H4 (cell line): Measurements from ENCODE around the gene CNPY1. TPM values are rescaled to one million over a fixed set of nuclear protein-coding genes. Genes with fewer than 3 reads are reported as not detected.
"Not testable (repeated sequence)": the region's sequence is repeated elsewhere in the genome, so short reads cannot be mapped to it uniquely, and the experiment has no call there.

ENCODE experiments used
- DNase-seq: peaks from one replicate; pipeline ENCODE4 v3.0.0-alpha.2; 2015; ENCODE audit warnings: low spot score
- total RNA-seq: library from RNA; depleted of rRNA; stranded (reverse); fragments of >200 nt; shearing (Covaris generic); gene quantifications from 2 replicates; pipeline ENCODE4 v1.2.3, GENCODE V29; 2014

The CNPY1 gene
- total RNA-seq, 1 experiment from 2014 or later: 0.08 TPM

DNA sequence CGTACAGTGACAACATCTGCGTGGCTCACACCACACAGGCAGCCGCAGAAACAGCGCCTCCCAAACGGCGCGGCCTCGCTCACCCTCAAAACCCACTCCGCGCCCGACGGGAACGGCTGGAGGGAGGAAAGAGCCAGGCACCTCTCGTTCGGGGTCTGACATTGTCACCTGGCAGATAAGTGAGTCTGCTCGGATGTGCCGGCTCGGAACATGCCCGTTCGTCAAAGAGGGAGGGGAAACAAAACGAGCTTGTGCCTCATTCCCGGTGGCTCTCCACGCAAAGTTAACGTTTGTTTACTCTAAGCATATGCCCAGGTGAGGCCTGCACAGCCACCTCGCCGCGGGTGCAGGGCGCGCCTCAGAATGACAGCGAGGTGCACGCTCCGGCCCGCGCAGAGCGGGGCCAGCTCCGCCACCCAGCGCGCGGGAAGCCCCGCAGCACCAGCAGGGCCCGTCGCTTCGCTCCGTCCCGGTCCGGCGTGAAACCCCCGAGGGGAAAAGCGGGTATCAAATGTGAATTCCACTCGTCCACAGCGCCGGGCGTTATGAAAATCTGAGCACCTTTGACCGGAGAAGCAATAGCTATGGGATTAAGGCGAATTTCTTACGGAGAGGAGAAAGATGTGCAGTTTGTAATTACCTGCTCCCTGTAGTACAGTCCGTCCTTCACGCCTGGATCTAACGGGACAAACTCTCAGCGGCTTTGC lies 13.1 kb downstream of the CNPY1 start:
- no peak for DNase-seq

DNA sequence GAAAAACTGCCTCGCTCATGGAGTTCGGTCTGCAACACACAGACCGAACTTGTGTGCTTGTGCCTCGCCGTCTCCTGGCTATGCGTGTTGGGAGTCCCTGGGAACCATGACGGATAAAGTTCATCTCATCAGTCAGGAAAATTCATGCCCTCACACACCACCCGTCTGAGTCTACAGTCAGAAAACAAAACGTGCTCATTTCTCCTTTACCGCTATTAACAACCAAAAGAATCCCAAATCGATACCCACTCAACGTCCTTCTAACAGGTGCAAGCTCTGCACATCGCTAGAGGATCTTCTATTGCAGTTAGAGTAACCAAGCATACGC lies 13.6 kb downstream of the CNPY1 start:
- DNase-seq: no peak

DNA sequence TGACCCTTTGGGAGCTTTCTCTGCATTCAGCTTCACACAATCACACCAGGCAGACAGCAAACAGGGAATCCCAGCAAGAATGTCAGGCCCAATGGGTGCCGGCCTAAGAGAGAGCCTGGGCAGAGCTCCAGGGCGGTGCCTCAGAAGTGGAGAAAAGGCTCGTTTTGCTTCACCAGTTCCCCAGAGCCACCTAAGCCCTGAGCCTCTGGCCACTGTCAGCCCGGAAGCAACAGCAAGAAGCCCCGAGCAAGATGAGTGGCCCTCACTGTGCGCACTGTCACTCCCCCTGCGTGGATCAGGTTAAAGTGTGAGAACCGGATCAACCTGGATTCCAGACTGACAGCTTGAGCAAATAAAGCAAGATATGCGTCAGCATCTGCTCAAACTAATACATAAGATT lies 14.7 kb downstream of the CNPY1 start:
- no peak for DNase-seq

DNA sequence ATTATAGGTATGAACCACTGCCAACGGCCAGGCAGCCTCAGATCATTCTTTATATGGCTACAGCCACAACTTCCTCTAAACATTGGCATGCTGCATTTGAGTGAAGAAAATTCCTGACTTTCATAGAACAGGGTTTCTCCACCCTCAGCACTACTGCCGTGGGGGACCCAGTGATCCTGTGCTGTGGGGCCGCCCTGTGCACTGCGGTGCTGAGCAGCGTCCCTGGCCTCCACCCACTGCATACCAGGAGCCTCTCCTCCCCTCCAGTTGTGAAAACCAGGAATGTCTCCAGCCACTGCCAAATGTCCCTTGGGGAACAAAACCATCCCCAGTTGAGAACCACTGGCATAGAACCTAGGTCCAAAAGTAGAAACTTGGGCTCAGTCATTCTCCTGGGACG lies 15.8 kb downstream of the CNPY1 start:
- no peak for DNase-seq

DNA sequence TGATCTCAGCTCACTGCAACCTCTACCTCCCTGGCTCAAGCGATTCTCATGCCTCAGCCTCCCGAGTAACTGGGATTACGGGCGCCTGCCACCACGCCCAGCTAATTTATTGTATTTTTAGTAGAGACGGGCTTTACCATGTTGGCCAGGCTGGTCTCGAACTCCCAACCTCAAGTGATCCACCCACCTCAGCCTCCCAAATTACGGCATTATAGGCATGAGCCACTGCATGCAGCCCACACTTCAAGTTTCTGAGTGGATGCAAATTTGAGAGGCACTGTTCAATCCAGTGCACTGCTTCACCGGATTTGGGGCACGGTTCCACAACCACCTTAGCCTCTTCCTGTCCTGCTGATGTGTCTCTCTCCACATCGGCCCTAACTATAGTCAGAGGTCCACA lies 16.5 kb downstream of the CNPY1 start:
- DNase-seq: no peak

DNA sequence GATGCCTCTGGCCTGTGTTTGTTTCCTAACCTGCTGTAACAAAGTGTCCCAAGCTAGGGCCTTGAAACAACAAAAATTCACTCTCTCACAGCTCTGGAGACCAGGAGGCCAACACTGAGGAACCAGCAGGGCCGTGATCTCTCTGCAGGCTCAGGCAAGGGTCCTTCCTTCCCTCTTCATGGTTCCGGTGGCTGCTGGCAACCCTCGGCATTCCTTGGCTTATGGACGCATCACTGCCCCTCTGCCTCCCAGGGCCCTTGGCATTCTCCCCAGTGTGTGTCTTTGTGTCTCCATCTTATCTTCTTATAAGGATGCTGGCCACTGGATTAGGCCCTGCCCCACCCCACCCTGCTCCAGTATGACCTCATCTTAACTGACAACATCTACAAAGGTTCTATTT lies 17.0 kb downstream of the CNPY1 start:
- DNase-seq: no peak

DNA sequence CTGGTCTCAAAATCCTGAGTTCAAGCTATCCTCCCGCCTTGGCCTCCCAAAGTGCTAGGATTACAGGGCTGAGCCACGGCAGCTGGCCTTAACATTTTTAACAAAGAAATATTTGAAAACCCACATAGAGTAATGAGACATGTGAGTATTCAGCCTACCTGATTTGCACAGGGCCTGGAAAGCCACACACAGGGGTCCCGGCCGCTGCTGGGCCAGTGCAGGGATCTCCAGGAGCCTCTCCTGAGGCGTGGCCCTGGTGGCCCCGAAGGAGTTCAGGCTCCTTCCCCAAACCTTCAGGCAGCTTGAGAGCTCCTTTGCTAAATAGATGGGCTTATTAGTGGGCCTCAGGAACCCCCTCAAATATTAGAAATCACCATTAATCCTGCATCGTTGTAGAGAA lies 18.7 kb downstream of the CNPY1 start:
- DNase-seq: no peak

DNA sequence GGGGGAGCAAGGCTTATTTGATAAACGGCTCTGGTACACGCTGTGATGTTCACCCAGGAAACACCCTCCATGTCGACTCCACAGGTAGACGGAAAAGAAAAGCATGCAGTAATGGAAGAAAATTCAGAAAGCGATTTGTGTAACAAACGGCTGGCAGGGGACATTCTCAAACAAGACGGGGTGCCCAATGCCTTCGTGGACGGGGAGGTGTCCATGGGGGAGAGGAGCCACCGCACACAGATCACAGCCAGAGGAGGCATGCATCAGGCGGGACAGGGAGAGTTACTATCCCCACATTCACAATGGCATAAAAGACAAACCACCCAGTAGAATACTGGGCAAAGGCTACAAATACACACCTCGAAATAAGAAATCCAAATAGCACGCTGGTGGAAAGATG lies 20.1 kb downstream of the CNPY1 start:
- no peak for DNase-seq

DNA sequence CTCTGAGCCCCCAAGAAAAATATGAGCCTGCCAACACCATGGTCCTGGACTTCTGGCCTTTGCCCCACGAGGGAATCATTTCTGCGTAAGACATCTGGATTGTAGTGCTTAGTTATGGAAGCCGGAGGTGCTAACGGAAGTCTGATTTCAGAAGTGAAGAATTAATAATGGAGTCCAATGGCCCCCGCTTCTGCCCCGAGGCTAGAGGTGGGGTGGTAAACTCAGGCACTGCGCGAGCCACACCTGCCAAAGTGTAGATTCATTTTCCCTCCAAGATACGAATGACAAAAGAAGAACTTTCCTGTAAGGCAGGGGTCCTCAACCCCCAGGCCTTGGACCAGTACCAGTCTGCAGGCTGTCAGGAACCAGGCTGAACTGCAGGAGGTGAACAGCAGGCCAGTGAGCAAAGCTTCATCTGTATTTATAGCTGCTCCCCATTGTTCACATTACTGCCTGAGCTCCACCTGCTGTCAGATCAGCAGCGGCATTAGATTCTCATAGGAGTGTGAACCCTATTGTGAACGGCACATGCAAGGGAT lies 22.3 kb downstream of the CNPY1 start:
- DNase-seq: no peak

DNA sequence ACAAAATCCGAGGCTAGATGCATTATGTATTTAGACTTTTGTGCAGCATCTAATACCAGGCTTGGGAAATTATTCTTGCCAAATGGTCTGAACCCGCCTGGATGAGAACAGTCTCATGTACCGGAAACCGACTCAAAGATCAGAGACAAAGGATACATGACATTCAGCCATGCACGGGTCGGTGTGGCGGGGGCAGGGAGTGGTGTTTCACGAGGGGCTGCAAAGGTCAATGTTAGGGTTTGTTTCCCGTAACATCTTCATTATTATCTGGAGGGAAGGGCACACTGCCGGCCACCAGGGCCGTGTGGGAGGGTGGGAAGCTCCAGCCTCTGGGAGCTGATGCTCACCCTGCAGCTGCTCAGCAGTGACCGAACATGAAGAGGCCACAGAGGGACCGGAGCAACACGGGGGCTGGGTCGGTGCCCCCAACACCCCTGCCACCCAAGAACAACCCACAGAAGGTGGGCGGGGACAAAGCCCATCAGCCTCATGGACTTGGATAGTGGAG lies 23.1 kb downstream of the CNPY1 start:
- DNase-seq: no peak

DNA sequence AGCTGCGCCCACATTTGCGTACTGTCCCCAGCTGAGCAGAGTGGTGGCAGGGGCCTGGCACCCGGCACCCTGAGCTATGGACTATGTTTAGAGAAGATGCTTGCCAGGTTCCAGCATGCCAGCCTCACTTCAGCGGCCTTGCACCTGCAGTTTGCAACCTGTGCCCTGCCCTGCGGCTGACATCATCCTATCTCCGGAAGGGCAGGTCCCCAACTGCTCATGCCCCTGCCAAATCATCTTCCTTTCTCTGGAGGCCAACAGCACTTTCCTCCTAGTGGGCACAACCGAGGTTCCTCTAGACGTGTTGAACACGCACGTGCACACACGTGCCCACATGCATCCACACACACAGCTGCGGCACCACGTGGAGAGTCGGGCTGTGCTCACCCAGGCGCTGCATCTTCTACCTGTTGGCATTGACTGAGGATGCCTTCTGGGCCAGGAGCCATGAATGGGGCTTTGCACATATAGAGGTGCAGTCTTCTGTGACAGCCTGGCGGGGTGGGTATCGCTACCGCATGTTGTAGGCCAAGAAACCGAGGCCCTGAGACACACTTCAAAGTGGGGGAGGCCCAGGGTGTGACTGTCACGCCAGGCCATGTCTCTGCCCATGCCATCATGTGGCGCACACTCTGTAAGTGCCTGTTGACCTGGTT lies 24.5 kb downstream of the CNPY1 start:
- no peak for DNase-seq

DNA sequence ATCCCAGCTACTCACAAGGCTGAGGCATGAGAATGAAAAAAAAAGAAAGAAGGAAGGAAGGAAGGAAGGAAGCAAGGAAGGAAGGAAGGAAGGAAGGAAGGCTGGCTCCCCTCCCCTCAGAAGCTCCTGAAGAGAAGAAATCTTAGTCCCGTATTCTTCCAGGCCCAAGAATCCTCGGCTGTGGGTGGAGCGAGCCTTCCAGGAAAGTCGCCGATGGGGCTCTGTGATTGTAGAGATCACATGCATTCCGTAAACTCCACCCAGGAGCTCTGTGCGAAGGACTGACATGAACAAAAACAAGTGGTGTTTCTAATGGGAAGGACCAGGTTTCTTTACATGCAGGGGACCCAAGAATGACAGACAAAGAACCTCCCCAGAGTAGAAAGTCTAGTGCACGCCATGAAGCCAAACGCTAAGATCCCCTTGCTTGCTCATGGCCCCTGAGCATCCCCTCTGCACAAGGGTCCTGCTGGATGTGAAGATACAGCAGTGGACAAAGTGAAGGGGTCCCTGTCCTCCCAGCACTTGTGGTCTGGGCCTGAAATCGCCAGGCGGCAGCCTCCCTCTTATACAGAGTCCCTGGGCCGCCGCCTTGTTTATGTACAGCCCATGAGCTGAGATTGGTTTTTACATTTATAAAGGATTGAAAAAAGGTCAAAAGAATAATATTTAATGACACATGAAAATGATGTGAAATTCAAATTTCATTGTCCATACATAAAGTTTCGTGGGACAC lies 25.2 kb downstream of the CNPY1 start:
- no peak for DNase-seq

DNA sequence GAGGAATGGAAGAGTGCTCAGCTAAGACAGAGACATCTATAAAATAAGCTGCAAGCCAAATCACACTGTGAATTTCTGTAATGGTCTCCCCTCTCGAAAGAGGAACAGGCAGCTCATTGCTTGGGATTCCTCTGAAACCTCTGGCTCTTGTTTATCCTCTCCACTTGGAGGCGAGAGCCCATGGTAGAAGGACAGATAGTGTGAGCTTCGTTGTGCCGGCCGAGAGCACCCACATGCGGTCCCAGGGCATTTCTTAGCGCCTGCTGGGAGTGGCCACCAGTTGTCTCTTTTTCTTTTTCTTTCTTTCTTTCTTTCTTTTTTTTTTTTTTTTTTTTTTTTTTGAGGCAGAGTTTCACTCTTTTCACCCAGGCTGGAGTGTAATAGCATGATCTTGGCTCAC lies 26.2 kb downstream of the CNPY1 start:
- DNase-seq: no peak

DNA sequence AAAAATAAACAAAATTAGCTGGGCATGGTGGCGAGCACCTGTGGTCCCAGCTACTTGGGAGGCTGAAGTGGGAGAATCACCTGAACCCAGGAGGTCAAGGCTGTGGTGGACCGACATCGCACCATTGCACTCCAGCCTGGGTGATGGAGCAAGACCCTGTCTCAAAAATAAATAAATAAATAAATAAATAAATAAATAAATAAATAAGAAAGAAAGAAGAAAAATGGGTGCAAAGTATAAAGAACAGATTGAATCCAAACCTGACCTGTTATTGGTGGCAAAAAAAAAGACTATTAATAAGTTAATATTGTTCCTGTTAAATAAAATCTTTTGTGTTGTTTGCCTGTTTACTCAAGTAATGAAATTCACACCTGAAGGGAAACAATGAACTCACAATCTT lies 27.0 kb downstream of the CNPY1 start:
- not testable (repeated sequence) for DNase-seq

DNA sequence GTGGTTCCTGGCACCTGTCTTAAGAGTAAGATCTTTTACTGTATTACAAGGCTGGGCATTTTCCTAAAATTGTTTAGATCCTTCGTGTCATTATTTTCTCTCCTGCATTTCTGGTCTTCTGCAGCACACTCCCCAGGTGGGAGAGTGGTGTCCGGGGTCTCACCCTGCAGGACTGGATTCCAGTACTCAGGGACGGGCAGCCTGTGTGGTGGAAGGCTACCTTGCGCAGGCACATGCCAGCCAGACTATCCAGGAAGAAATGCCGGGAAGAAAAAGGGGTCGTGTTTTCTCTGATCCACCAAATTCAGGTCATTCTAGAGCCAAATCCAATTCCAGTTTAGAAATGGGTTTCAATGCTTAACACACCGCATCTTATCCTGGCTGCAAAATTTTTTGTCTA lies 27.7 kb downstream of the CNPY1 start:
- no peak for DNase-seq

DNA sequence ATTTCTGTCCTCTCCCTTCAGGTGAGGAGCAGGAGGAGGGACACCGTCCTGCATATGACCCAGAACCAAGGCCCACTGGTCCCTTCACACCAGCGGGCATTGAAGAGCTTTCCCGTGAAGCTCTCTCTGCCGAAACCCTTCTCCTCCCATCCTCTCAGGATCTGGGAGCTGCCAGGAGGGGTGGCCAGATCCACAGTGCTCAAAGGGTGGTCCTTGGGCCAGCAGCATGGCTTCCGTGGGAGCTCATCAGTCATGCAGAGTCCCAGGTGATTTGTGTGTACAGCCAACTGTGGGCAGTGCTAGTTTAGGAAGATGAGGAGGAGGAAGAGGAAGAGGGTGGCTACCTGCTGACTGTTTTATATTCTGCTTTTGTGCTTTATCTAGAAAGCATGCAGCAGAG lies 28.4 kb downstream of the CNPY1 start:
- no peak for DNase-seq

DNA sequence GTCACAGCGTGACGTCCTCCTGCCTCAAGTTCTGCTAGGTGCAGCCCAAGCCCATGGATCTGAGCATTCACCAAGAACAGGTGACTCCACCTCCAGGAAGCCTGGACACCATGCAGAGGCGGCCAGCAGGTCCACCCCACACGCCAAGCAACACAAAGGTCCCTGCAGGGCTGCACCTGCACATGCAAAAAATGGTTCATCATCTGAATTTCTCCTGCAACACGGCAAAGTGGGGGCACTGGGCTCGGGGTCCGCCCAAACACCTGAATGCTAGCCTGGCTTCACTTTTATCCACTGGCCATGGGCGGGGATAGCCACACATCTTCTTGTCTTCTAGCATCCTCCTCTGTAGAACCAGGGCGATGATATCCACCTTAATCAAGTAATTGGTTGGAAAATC lies 28.9 kb downstream of the CNPY1 start:
- DNase-seq: no peak

DNA sequence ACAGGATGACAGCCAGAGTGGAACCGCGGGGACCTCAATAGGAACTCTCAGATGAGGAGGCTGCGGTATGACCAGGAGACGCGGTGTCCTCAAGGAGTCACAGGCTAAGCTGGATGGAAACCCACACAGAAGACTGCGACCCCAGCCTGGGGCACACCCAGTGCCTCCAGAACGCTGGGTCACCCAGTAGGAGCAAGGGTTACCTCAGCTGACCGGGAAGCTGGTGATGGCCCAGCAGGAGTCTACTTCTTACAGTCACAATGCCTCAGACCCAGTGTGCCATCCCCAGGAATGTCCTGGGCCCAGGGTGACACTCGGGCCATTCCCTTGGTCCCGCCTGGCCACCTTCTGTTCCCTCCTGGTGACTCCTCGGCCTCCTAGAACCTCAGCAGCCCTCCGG lies 29.9 kb downstream of the CNPY1 start:
- DNase-seq: no peak

DNA sequence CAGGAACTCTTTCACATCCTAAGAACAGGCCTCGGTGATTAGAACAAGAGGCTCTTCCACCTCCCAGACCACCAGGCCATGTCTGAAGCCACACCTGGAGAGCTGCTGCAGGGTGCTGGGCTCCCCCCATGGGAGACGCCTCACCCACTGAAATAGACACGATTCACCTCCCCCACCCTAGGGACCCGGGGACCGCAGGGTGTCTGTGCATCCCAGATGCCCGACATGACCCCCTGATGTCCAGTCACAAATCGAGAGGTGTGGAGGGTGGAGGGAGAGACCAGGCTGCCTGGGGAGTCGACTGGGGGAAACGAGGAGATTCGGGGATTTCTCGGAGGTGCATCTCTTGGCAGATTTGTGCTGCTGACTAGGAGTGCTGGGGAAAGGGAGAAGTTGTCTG lies 31.0 kb downstream of the CNPY1 start:
- DNase-seq: no peak

DNA sequence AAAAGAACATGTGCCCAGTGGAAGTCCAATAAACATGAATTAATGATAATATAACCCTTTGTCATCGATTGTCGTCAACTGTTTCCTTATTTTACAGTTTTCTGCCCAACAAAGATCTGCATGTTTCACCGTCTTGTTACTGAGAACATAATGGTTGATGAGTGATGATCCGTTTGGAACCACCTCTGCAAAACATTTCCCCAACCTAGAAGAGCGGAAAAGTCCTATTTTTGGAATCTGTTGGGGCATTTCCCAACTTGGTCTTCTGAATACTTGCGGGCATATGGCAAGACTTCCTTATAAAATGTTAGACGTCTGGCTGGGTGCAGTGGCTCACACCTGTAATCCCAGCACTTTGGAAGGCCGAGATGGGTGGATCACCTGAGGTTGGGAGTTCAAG lies 32.1 kb downstream of the CNPY1 start:
- no peak for DNase-seq

DNA sequence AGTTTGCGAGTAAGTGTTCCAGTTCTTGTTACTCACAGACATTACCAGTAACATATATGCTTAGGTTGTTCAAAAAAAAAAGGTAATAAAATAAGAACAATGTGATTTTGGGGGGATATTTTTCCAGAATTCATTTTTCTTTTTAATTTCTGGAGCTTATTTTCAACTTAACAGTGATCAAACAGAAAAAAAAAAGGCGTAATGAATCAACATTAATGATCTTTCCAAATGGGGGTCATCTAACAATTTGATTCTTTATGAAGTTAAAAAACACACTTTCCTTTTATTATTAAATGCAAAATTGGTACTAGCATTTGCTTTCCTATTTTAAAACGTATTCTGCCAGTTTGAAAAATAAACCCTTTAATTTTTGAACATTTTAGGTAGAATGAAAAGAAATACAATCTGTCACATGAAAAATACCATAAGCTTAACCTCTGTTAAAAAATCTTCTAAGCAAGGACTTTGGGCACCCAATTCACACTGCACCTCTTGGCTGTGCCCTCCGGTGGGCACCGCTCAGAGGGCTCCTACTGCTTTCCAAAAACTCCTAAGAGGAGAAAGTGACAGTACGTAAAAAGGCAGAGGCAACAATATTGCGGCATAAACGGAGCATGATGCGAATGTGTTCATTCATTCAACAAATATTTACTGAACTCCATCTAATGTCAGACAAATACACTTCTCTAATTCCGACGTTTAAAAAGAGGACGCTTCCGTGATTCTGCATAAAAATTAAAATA lies 32.6 kb downstream of the CNPY1 start:
- DNase-seq: no peak

DNA sequence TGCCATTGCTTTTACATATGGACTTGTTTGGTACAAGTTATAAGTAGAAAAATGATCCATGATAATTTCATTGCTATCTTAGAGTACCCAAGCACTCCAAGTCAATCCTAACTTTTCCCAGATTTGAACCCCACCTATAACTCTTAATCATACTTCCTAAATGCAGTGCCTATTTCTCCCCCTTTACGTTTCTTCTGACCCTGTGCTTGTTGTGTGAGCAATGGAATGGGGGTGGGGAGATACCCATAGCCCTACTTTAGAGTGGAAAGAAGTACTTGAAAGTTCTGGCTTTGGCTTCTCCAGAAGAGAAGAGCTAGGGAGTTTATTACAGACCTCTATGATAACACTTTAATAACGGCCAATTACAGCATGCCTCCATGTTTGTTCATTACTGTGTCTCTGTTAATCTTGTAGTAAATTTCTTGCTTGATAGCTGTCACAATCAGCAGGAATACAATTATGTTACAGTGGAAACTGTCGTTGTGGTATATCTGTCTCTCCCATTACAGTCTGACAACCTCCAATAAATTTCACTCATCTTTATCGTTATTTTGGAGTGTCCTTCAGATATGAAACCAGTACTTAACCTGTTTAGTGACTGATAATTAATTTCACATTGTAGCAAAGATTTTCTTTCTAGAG lies 34.0 kb downstream of the CNPY1 start:
- DNase-seq: no peak
